Left lung (tissue), 10 donors: Measurements from ENCODE around the gene NFX1. TPM values are rescaled to one million over a fixed set of nuclear protein-coding genes. Genes with fewer than 3 reads are reported as not detected.

Experiments used
- ATAC-seq: fragments of 200-7000 bp; cut with Tn5 transposase; one replicate; pipeline ENCODE4 v1.9.1; 2020; ENCODE audit warnings: moderate library complexity
- DNase-seq, 4 donors: peaks; one replicate each; pipeline ENCODE4 v3.0.0-alpha.2; 2013 to 2020
- H3K27ac ChIP-seq, 2 donors: fragments of 200-600 bp; sonication (generic) in 1 of 2; one replicate each; pipeline versions ENCODE4 v1.5.0 to v1.8.0; 2020 to 2021
- H3K27me3 ChIP-seq, 2 donors: fragments of 200-600 bp; sonication (generic) in 1 of 2; one replicate each; pipeline versions ENCODE4 v1.5.0 to v1.8.0; 2020 to 2021
- H3K36me3 ChIP-seq, 2 donors: fragments of 200-600 bp; sonication (generic) in 1 of 2; one replicate each; pipeline versions ENCODE4 v1.5.0 to v1.8.0; 2020 to 2021
- H3K4me1 ChIP-seq, 2 donors: fragments of 200-600 bp; one replicate each; pipeline ENCODE4 v1.8.0; 2021
- H3K4me3 ChIP-seq, 2 donors: fragments of 200-600 bp; sonication (generic) in 1 of 2; one replicate each; pipeline versions ENCODE4 v1.5.0 to v1.8.0; 2020 to 2021; ENCODE audit warnings: mild to moderate bottlenecking in 1 of 2
- H3K9me3 ChIP-seq, 2 donors: fragments of 200-600 bp; sonication (generic) in 1 of 2; one replicate each; pipeline versions ENCODE4 v1.5.0 to v1.8.0; 2020 to 2021
- intact Hi-C, 2 donors: fragments of 100-400 bp; cut with DNase I; formaldehyde crosslinking; loops; one replicate each; pipeline versions ENCODE4 v1.11.2 to v1.14.2; 2022
- polyA plus RNA-seq, 6 donors: library from polyadenylated mRNA; unstranded; fragments of 120-200 nt; gene quantifications; one replicate each; pipeline ENCODE4 v1.2.1, GENCODE V29; 2013; ENCODE audit not compliant: insufficient read length in 6 of 6
- total RNA-seq, 2 donors: library from RNA; stranded (reverse); fragmentation: NEBNext Ultra II Directional; extraction: Animal tissue kit (Norgen Biotek cat#: 25700); gene quantifications; one replicate each; pipeline ENCODE4 v1.2.1, GENCODE V29; 2021
- TF ChIP-seq, protein P1 (sequence below), 2 donors: fragments of 200-600 bp; sonication (generic) in 1 of 2; IDR thresholded peaks; one replicate each; pipeline versions ENCODE4 v1.5.0 to v1.8.0; 2021; ENCODE audit warnings: antibody characterized with exemption in 2 of 2
- donor health status: DM: no; HTN: yes; CAD: no.
- donor health status: DM: no; HTN: no; CAD: no.

NFX1 gene
- total and polyA plus RNA-seq, 8 donors: 32.0 to 43.2 (median 38.4) TPM

DNA sequence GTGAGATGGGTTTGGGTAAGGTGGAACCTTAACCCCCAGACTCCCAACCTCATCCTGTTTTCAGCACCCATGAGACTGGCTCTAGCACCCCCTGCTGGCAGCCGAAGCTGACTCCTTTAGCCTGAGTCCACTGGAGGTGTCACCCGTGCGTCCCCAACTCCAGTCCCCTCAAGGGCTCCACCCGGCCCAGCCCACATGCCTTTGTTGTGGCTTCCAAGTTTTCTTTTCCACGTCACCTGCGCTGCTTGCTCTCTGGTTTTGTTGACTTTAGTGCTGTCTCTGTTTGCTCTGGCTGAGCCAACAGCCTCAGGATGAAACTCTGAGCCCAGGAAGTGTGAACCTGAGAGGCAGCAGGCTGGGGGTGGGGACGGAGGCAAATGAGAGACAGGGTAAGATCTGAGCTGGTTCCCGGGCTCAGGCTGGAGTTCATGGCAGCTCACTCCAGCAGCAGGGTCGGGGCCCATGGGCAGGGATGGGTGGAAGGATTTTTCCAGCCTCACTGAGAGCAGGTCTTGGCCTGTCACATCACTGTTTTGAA is 125.3 kb downstream of the NFX1 start:
- DNase-seq (peak; percentile 25 to 92 (median 86)), ATAC-seq (peak; percentile 95)
- intact Hi-C loops: no loop called here
- peak overlapping the region; percentile 39 to 75 for H3K27ac ChIP-seq
- H3K4me1 ChIP-seq: peaks cover 4 to 19% of the 10 kb centered on the region in 2 donors
- no peak overlapping the region for H3K4me3 ChIP-seq
- TF ChIP-seq, protein P1, sequence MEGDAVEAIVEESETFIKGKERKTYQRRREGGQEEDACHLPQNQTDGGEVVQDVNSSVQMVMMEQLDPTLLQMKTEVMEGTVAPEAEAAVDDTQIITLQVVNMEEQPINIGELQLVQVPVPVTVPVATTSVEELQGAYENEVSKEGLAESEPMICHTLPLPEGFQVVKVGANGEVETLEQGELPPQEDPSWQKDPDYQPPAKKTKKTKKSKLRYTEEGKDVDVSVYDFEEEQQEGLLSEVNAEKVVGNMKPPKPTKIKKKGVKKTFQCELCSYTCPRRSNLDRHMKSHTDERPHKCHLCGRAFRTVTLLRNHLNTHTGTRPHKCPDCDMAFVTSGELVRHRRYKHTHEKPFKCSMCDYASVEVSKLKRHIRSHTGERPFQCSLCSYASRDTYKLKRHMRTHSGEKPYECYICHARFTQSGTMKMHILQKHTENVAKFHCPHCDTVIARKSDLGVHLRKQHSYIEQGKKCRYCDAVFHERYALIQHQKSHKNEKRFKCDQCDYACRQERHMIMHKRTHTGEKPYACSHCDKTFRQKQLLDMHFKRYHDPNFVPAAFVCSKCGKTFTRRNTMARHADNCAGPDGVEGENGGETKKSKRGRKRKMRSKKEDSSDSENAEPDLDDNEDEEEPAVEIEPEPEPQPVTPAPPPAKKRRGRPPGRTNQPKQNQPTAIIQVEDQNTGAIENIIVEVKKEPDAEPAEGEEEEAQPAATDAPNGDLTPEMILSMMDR (IDR thresholded peaks at IDR 0.05): peak; percentile 70 to 83
- no peaks in the 10 kb centered on the region for H3K36me3 ChIP-seq
- H3K9me3 ChIP-seq: no peaks in the 10 kb centered on the region
- no peaks in the 10 kb centered on the region for H3K27me3 ChIP-seq

DNA sequence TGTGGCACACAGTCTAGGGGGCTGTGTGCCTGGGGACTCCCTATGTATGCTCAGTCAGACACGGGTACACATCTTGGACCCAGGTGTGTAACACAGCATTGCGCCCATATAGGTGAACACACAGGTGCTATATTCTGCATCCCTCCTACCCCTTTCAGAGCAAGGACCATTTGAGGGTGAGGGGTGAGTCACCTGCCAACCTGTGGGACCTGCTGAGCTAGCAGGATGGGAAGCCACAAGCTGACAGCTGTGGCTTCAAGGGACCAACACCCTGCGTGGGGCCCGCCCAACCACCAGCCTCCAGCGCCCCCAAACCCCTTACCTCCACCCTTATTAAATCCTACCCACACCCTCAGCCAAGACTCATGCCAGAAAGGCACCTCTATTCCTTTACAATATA is 126.7 kb downstream of the NFX1 start:
- intact Hi-C loops: no loop called here

DNA sequence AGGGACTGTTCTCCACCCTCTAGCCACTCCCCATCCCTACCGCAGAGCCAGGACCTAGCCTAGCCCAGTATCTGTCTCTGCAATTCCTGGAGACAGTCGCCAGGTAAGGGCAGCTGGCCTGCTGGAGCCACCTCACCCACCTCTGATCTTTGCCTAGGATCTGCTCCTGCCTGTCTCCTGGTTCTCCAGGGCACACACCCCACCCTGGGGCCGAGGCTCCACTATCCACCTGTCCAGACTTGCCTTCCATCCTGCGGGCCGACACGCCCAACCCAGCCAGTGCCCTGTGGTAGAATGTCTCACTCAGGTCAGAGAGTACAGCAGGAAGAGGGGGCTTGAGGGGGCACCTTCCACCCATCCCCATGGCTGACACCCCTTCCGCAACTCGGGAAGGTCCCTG is 127.8 kb downstream of the NFX1 start:
- Histone ChIP-seq H3K4me1 (peaks cover 4 to 19% of the 10 kb centered on the region in 2 donors), H3K4me3 (no peak overlapping the region), H3K36me3 (no peaks in the 10 kb centered on the region), H3K27ac (no peak overlapping the region), H3K9me3 (no peaks in the 10 kb centered on the region), H3K27me3 (no peaks in the 10 kb centered on the region)
- intact Hi-C loops: no loop called here
- no peak for DNase-seq
- TF ChIP-seq, protein P1 (IDR thresholded peaks at IDR 0.05): no peak
- ATAC-seq: no peak

More for the DNA sequence above, 126.7 kb downstream of the NFX1 start:
- no peaks in the 10 kb centered on the region for H3K27me3 ChIP-seq
- no peak for DNase-seq
- TF ChIP-seq, protein P1 (IDR thresholded peaks at IDR 0.05): no peak
- no peak for ATAC-seq
- H3K4me1 ChIP-seq: peaks cover 4 to 19% of the 10 kb centered on the region in 2 donors
- H3K27ac ChIP-seq: no peak overlapping the region
- H3K9me3 ChIP-seq: no peaks in the 10 kb centered on the region
- no peak overlapping the region for H3K4me3 ChIP-seq
- H3K36me3 ChIP-seq: no peaks in the 10 kb centered on the region

DNA sequence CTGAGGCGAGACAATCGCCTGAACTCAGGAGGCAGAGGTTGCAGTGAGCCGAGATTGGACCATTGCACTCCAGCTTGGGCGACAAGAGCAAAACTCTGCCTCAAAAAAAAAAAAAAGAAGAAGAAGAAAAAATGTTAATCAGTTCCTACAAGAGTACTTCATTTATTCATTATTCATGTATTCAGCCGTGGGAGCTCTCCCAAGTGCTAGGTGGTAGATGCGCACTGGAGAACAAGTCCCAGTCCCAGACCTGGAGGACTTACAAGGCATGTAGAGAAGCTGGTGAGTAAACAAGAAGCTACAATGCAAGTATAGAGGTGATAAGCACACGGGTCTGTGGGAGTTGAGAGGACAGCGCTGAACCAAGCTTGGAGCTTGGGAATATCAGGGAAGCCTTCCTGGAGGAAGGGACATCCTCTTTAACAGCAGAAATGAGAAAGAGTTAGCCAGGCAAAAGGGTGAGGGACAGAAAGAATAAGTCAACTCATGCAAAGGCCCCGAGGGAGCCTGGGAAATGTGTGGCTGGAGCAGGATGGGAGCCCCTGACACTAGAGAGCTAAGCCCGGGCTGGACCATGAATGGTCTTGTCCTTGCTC is 129.5 kb downstream of the NFX1 start:
- intact Hi-C loops: no loop called here
- ATAC-seq (no peak), DNase-seq (no peak)
- TF ChIP-seq, protein P1 (IDR thresholded peaks at IDR 0.05): no peak
- Histone ChIP-seq H3K27ac (no peak overlapping the region), H3K4me1 (peaks cover 4 to 13% of the 10 kb centered on the region in 2 donors), H3K9me3 (no peaks in the 10 kb centered on the region), H3K4me3 (no peak overlapping the region), H3K36me3 (no peaks in the 10 kb centered on the region), H3K27me3 (no peaks in the 10 kb centered on the region)

Other genes starting within 250 kb of the NFX1 start
- gene SMU1, start 213.8 kb upstream of the NFX1 start, total RNA-seq: 10 to 100 TPM; 17.3 to 19.0 TPM
- gene SMU1, start 213.8 kb upstream of the NFX1 start, polyA plus RNA-seq: 10 to 100 TPM; 24.6 to 30.1 (median 28.3) TPM
- gene B4GALT1, start 123.2 kb upstream of the NFX1 start, total RNA-seq: 100 to 1,000 TPM in 1 of 2 donors, 10 to 100 TPM in 1; 83.6 to 107 TPM
- gene B4GALT1, start 123.2 kb upstream of the NFX1 start, polyA plus RNA-seq: 10 to 100 TPM; 58.8 to 79.6 (median 74.5) TPM
- gene SPINK4, start 50.3 kb upstream of the NFX1 start, total RNA-seq: not detected
- not detected for gene SPINK4, start 50.3 kb upstream of the NFX1 start, polyA plus RNA-seq
- 100 to 1,000 TPM; 103 to 111 TPM for gene BAG1, start 25.8 kb upstream of the NFX1 start, total RNA-seq
- 10 to 100 TPM; 52.3 to 60.7 (median 56.1) TPM for gene BAG1, start 25.8 kb upstream of the NFX1 start, polyA plus RNA-seq
- gene CHMP5, start 25.5 kb upstream of the NFX1 start, total RNA-seq: 10 to 100 TPM; 67.4 to 79.3 TPM
- 100 to 1,000 TPM in 3 of 6 donors, 10 to 100 TPM in 3; 92.3 to 112 (median 99.8) TPM for gene CHMP5, start 25.5 kb upstream of the NFX1 start, polyA plus RNA-seq
- 1 to 10 TPM; 1.5 to 8.3 TPM for gene AQP7, start 112.1 kb downstream of the NFX1 start, total RNA-seq
- gene AQP7, start 112.1 kb downstream of the NFX1 start, polyA plus RNA-seq: 1 to 10 TPM; 2.1 to 5.4 (median 3.3) TPM
- gene AQP3, start 157.1 kb downstream of the NFX1 start, total RNA-seq: 100 to 1,000 TPM; 231 to 265 TPM
- 10 to 100 TPM in 5 of 6 donors, 1 to 10 TPM in 1; 8.0 to 31.5 (median 22.6) TPM for gene AQP3, start 157.1 kb downstream of the NFX1 start, polyA plus RNA-seq
- 10 to 100 TPM; 36.1 to 48.3 TPM for gene NOL6, start 183.4 kb downstream of the NFX1 start, total RNA-seq
- 10 to 100 TPM; 23.3 to 36.9 (median 26.3) TPM for gene NOL6, start 183.4 kb downstream of the NFX1 start, polyA plus RNA-seq
- gene ANKRD18B, start 233.7 kb downstream of the NFX1 start, total RNA-seq: 1 to 10 TPM in 1 of 2 donors, under 1 TPM in 1; 0.58 to 1.3 TPM
- gene ANKRD18B, start 233.7 kb downstream of the NFX1 start, polyA plus RNA-seq: under 1 TPM; 0.14 to 0.92 (median 0.48) TPM